Erythroblast (primary cell): ENCODE measurements around the gene SLC45A3.

Experiments used
- DNase-seq, 2 experiments: peaks; one replicate each; lab custom pipeline; 2025; lab: John Stamatoyannopoulos, UW
- GATA1 ChIP-seq: IDR thresholded peaks from 2 replicates; pipeline ENCODE4 v1.6.1; 2011; ENCODE audit warnings: low read depth, mild to moderate bottlenecking, control low read depth, low read length, moderate library complexity
- POLR2A ChIP-seq: IDR thresholded peaks from 2 replicates; pipeline ENCODE4 v1.6.1; 2011; ENCODE audit warnings: mild to moderate bottlenecking, low read length

SLC45A3 gene

DNA sequence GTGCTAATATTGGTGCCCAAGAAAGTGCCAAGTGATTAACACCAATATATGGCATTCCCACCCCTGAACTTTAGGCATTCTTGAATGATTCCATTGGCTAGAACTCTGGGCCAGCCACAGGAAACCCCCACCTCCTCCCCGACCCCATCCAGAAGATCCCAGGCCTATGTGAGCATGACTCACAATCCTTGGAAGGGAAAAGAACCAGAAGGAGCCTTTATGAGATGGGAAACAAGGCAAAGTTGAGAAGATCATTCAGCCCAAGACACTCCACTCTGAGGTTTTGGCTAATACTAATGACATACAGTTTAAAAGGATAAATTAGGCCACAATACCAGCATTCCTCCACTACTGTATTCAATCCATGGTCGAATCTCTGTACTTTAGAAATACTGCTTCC is 70.3 kb downstream of the SLC45A3 start:
- no peak for DNase-seq
- TF ChIP-seq GATA1, result no peak
- TF ChIP-seq POLR2A, result no peak
